ENCODE measurements around the gene CSN3. TPM values are rescaled to one million over a fixed set of nuclear protein-coding genes. Genes with fewer than 3 reads are reported as not detected.

CSN3 gene
- total and polyA plus RNA-seq, 4 experiments from 2014 or later, result not detected

- intact Hi-C loops (cut with micrococcal nuclease), result no loop called here
- no peaks in the 10 kb centered on the region for H3K4me1 ChIP-seq (ENCODE audit: insufficient read depth, low read length)
Measured at GRCh38 chr4:70297576-70297975, 55.2 kb downstream of the CSN3 start.

GRCh38 chr4:70298051-70298450 lies 55.7 kb downstream of the CSN3 start:
- ChIA-PET POLR2A (ENCODE audit: partially characterized antibody) (no interaction called here), CTCF (ENCODE audit: partially characterized antibody) (no interaction called here)
- DNase-seq, result no peak
- H3K4me3 Mint-ChIP-seq, result no peak overlapping the region
- no peaks in the 10 kb centered on the region for H3K4me1 Mint-ChIP-seq
- H3K27me3 Mint-ChIP-seq, result no peaks in the 10 kb centered on the region
- no peaks in the 10 kb centered on the region for H3K4me1 ChIP-seq (ENCODE audit: insufficient read depth, low read length)
- no peak overlapping the region for H3K4me3 ChIP-seq (ENCODE audit: low read length in 2 of 2)
- peaks cover 0 to 7% of the 10 kb centered on the region in 2 donors for H3K9me3 ChIP-seq (ENCODE audit: control insufficient read depth in 1 of 2, low read length in 2 of 2)
- H3K9me3 Mint-ChIP-seq, result peaks cover 0 to 14% (median 4%) of the 10 kb centered on the region in 8 donors
- H3K27ac ChIP-seq (ENCODE audit: low read depth, low read length), result no peak overlapping the region
- intact Hi-C loops (cut with micrococcal nuclease), result no loop called here
- no peak overlapping the region for H3K27ac Mint-ChIP-seq
- H3K27me3 ChIP-seq (ENCODE audit: insufficient read depth, low read length), result no peaks in the 10 kb centered on the region
- H3K36me3 Mint-ChIP-seq, result no peaks in the 10 kb centered on the region
- no peaks in the 10 kb centered on the region for H3K36me3 ChIP-seq (ENCODE audit: insufficient read depth, low read length)

More at GRCh38 chr4:70297576-70297975, 55.2 kb downstream of the CSN3 start:
- H3K4me1 Mint-ChIP-seq, result no peaks in the 10 kb centered on the region
- ChIA-PET POLR2A (ENCODE audit: partially characterized antibody) (no interaction called here), CTCF (ENCODE audit: partially characterized antibody) (no interaction called here)
- no peaks in the 10 kb centered on the region for H3K27me3 Mint-ChIP-seq
- no peaks in the 10 kb centered on the region for H3K27me3 ChIP-seq (ENCODE audit: insufficient read depth, low read length)
- H3K4me3 Mint-ChIP-seq, result no peak overlapping the region
- H3K27ac Mint-ChIP-seq, result no peak overlapping the region
- H3K36me3 Mint-ChIP-seq, result no peaks in the 10 kb centered on the region
- H3K36me3 ChIP-seq (ENCODE audit: insufficient read depth, low read length), result no peaks in the 10 kb centered on the region
- no peak overlapping the region for H3K4me3 ChIP-seq (ENCODE audit: low read length in 2 of 2)
- H3K9me3 Mint-ChIP-seq, result peaks cover 0 to 14% (median 4%) of the 10 kb centered on the region in 8 donors
- no peak for DNase-seq
- no peak overlapping the region for H3K27ac ChIP-seq (ENCODE audit: low read depth, low read length)
- H3K9me3 ChIP-seq (ENCODE audit: control insufficient read depth in 1 of 2, low read length in 2 of 2), result peaks cover 0 to 7% of the 10 kb centered on the region in 2 donors

- H3K36me3 ChIP-seq (ENCODE audit: insufficient read depth, low read length), result no peaks in the 10 kb centered on the region
- Mint-ChIP-seq H3K36me3 (no peaks in the 10 kb centered on the region), H3K27me3 (no peaks in the 10 kb centered on the region), H3K4me1 (no peaks in the 10 kb centered on the region), H3K27ac (no peak overlapping the region), H3K9me3 (peaks cover 0 to 10% (median 3%) of the 10 kb centered on the region in 8 donors), H3K4me3 (no peak overlapping the region)
- H3K27ac ChIP-seq (ENCODE audit: low read depth, low read length), result no peak overlapping the region
- CTCF ChIA-PET (ENCODE audit: partially characterized antibody), result no interaction called here
- POLR2A ChIA-PET (ENCODE audit: partially characterized antibody), result no interaction called here
- no peaks in the 10 kb centered on the region for H3K4me1 ChIP-seq (ENCODE audit: insufficient read depth, low read length)
- peaks cover 0 to 7% of the 10 kb centered on the region in 2 donors for H3K9me3 ChIP-seq (ENCODE audit: control insufficient read depth in 1 of 2, low read length in 2 of 2)
- no peaks in the 10 kb centered on the region for H3K27me3 ChIP-seq (ENCODE audit: insufficient read depth, low read length)
- H3K4me3 ChIP-seq (ENCODE audit: low read length in 2 of 2), result no peak overlapping the region
- DNase-seq, result no peak
- intact Hi-C loops (cut with micrococcal nuclease), result no loop called here
Measured at GRCh38 chr4:70299643-70300042, 57.2 kb downstream of the CSN3 start.

GRCh38 chr4:70300215-70300614 lies 57.8 kb downstream of the CSN3 start:
- no peaks in the 10 kb centered on the region for H3K27me3 Mint-ChIP-seq

More at GRCh38 chr4:70300215-70300614, 57.8 kb downstream of the CSN3 start:
- CTCF ChIA-PET (ENCODE audit: partially characterized antibody), result no interaction called here
- Histone ChIP-seq H3K27me3 (ENCODE audit: insufficient read depth, low read length) (no peaks in the 10 kb centered on the region), H3K27ac (ENCODE audit: low read depth, low read length) (no peak overlapping the region), H3K9me3 (ENCODE audit: control insufficient read depth in 1 of 2, low read length in 2 of 2) (peaks cover 0 to 7% of the 10 kb centered on the region in 2 donors), H3K4me1 (ENCODE audit: insufficient read depth, low read length) (no peaks in the 10 kb centered on the region), H3K36me3 (ENCODE audit: insufficient read depth, low read length) (no peaks in the 10 kb centered on the region), H3K4me3 (ENCODE audit: low read length in 2 of 2) (no peak overlapping the region)
- Mint-ChIP-seq H3K27ac (no peak overlapping the region), H3K4me3 (no peak overlapping the region), H3K9me3 (peaks cover 0 to 8% (median 3%) of the 10 kb centered on the region in 8 donors), H3K36me3 (no peaks in the 10 kb centered on the region), H3K4me1 (no peaks in the 10 kb centered on the region)
- intact Hi-C loops (cut with micrococcal nuclease), result no loop called here
- DNase-seq, result no peak
- POLR2A ChIA-PET (ENCODE audit: partially characterized antibody), result no interaction called here

Other genes with a start within 250 kb of the CSN3 start
- gene STATH, start 246.6 kb upstream of the CSN3 start, total RNA-seq, result not detected
- gene STATH, start 246.6 kb upstream of the CSN3 start, polyA plus RNA-seq, result not detected
- not detected for gene HTN3, start 214.1 kb upstream of the CSN3 start, total RNA-seq
- gene HTN3, start 214.1 kb upstream of the CSN3 start, polyA plus RNA-seq, result not detected
- not detected for gene HTN1, start 192.2 kb upstream of the CSN3 start, total RNA-seq
- not detected for gene HTN1, start 192.2 kb upstream of the CSN3 start, polyA plus RNA-seq
- not detected for gene PRR27, start 88.4 kb upstream of the CSN3 start, total RNA-seq
- not detected for gene PRR27, start 88.4 kb upstream of the CSN3 start, polyA plus RNA-seq
- not detected for gene ODAM, start 46.9 kb upstream of the CSN3 start, total RNA-seq
- gene ODAM, start 46.9 kb upstream of the CSN3 start, polyA plus RNA-seq, result not detected
- gene FDCSP, start 16.5 kb upstream of the CSN3 start, total RNA-seq, result not detected
- gene FDCSP, start 16.5 kb upstream of the CSN3 start, polyA plus RNA-seq, result not detected
- not detected for gene CABS1, start 92.4 kb downstream of the CSN3 start, total RNA-seq
- gene CABS1, start 92.4 kb downstream of the CSN3 start, polyA plus RNA-seq, result not detected
- gene SMR3A, start 118.2 kb downstream of the CSN3 start, total RNA-seq, result not detected
- not detected for gene SMR3A, start 118.2 kb downstream of the CSN3 start, polyA plus RNA-seq
- gene SMR3B, start 140.5 kb downstream of the CSN3 start, total RNA-seq, result not detected
- gene SMR3B, start 140.5 kb downstream of the CSN3 start, polyA plus RNA-seq, result not detected
- gene OPRPN, start 155.3 kb downstream of the CSN3 start, total RNA-seq, result not detected
- gene OPRPN, start 155.3 kb downstream of the CSN3 start, polyA plus RNA-seq, result not detected
- not detected for gene MUC7, start 229.6 kb downstream of the CSN3 start, total RNA-seq
- not detected for gene MUC7, start 229.6 kb downstream of the CSN3 start, polyA plus RNA-seq

Measured in CD4-positive, alpha-beta memory T cell (primary cell).